Spleen (tissue), 7 donors: ENCODE results near the gene HIRIP3.
A peak's percentile ranks its signal among the peaks of the same experiment; 100 is the strongest.

ENCODE experiments used
- POLR2A ChIP-seq, 3 donors: fragments of 450-650 bp; IDR thresholded peaks; one replicate each; pipeline ENCODE4 v1.5.1; 2017; ENCODE audit warnings: antibody characterized with exemption in 3 of 3, mild to moderate bottlenecking in 1 of 3
- TF ChIP-seq, protein P1 (sequence below), 11 experiments: fragments of 200-600 bp in 7 of 11; fragments of 450-650 bp in 4 of 11; sonication (generic) in 4 of 11; IDR thresholded peaks in 8 of 11; conservative IDR thresholded peaks in 3 of 11; 1 replicate in 7 of 11; 2 replicates in 4 of 11; pipeline versions ENCODE4 v1.4.0 to v1.8.0; 2016 to 2021; ENCODE audit warnings: antibody characterized with exemption in 11 of 11, inconsistent platforms in 4 of 11, mild to moderate bottlenecking in 1 of 11
- donor health status: DM: no; HTN: no; CAD: no; lungs with moderate emphysema.
- donor health status: DM: no; HTN: no; CAD: no.
- donor health status: DM: no; HTN: no; CAD: no.

DNA sequence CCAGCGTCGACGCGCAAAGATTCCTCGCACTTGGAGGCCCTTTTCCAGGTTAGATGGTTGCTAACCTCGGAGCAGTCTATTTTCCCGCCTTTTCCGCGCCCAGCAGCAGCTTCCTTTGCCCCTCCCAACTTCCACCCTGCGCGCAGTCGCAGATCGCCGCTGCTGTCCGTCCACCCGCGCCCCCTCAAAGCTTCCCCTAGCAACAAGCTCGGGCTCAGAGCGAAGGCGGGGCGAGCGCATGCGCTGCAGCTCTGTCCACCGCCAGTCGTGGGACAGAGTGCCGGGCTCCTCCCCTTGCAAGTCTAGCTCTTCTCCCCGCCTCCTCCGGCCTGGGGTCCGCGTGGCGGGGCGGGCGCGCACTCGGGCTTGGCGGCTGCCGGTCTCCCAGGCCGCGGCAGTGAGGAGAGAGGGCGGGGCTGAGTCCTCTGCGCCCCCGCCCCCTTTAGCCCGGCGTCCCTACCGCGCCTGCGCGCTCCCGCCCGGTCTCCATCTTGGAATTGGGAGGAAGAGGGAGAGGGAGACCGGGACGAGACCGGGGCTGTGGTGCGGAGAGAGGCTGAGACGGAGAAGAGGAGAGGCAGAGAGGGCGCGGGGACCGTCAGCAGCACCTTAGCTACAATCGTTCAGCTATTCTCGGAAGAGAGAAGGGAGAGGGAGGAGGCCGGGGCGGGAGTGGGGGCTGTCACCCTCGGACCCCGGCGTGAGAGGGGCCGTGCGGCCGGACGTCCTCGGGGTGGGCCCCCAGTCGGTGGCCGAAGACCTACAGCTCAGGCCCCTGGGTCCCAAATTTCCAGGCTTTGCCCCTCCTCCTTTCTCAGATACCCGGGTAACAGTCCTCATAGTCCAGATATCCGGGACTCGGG lies 21.8 kb downstream of the HIRIP3 start, which contains the start of gene TAOK2:
- TF ChIP-seq, protein P1, sequence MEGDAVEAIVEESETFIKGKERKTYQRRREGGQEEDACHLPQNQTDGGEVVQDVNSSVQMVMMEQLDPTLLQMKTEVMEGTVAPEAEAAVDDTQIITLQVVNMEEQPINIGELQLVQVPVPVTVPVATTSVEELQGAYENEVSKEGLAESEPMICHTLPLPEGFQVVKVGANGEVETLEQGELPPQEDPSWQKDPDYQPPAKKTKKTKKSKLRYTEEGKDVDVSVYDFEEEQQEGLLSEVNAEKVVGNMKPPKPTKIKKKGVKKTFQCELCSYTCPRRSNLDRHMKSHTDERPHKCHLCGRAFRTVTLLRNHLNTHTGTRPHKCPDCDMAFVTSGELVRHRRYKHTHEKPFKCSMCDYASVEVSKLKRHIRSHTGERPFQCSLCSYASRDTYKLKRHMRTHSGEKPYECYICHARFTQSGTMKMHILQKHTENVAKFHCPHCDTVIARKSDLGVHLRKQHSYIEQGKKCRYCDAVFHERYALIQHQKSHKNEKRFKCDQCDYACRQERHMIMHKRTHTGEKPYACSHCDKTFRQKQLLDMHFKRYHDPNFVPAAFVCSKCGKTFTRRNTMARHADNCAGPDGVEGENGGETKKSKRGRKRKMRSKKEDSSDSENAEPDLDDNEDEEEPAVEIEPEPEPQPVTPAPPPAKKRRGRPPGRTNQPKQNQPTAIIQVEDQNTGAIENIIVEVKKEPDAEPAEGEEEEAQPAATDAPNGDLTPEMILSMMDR (IDR thresholded peaks at IDR 0.05 in 8 of 11, conservative IDR thresholded peaks at IDR 0.05 in 3 of 11), result peak in 1 of 11 experiments; percentile 36
- peak in 2 of 3 donors; percentile 48 to 50 for TF ChIP-seq POLR2A (IDR thresholded peaks at IDR 0.05)
